NCI-H1092 (cell line): Measurements from ENCODE around the gene FAM3C.

Source experiments
- DNase-seq: peaks from one replicate; lab custom pipeline; 2025; lab: John Stamatoyannopoulos, UW

The FAM3C gene

GRCh38 chr7:121376979-121377378, 19.1 kb downstream of the FAM3C start:
- DNase-seq, result no peak

- no peak for DNase-seq
Measured at GRCh38 chr7:121373177-121373576, 22.9 kb downstream of the FAM3C start.

GRCh38 chr7:121372376-121373010, 23.6 kb downstream of the FAM3C start:
- DNase-seq, result no peak

GRCh38 chr7:121371883-121372282, 24.2 kb downstream of the FAM3C start:
- DNase-seq, result no peak

- no peak for DNase-seq
Measured at GRCh38 chr7:121371367-121371766, 24.7 kb downstream of the FAM3C start.

- DNase-seq, result no peak
Measured at GRCh38 chr7:121369462-121369861, 26.6 kb downstream of the FAM3C start.

GRCh38 chr7:121366852-121367431, 29.2 kb downstream of the FAM3C start:
- no peak for DNase-seq

- DNase-seq, result no peak
Measured at GRCh38 chr7:121360564-121360963, 35.5 kb downstream of the FAM3C start.

- no peak for DNase-seq
Measured at GRCh38 chr7:121355574-121355973, 40.5 kb downstream of the FAM3C start.

GRCh38 chr7:121352323-121352722, 43.8 kb downstream of the FAM3C start:
- no peak for DNase-seq

- DNase-seq, result no peak
Measured at GRCh38 chr7:121351682-121352081, 44.4 kb downstream of the FAM3C start.

- DNase-seq, result no peak
Measured at GRCh38 chr7:121344497-121344896, 51.6 kb downstream of the FAM3C start.

GRCh38 chr7:121344093-121344492, 52.0 kb downstream of the FAM3C start:
- no peak for DNase-seq

GRCh38 chr7:121343302-121343701, 52.8 kb downstream of the FAM3C start:
- no peak for DNase-seq

GRCh38 chr7:121342631-121343030, 53.5 kb downstream of the FAM3C start:
- DNase-seq, result no peak

GRCh38 chr7:121341933-121342332, 54.2 kb downstream of the FAM3C start:
- no peak for DNase-seq

GRCh38 chr7:121339082-121339481, 57.0 kb downstream of the FAM3C start:
- no peak for DNase-seq

- DNase-seq, result no peak
Measured at GRCh38 chr7:121337398-121337797, 58.7 kb downstream of the FAM3C start.

- DNase-seq, result no peak
Measured at GRCh38 chr7:121336579-121336978, 59.5 kb downstream of the FAM3C start.

- no peak for DNase-seq
Measured at GRCh38 chr7:121334875-121335648, 61.0 kb downstream of the FAM3C start.

- DNase-seq, result no peak
Measured at GRCh38 chr7:121334376-121334775, 61.7 kb downstream of the FAM3C start.

- DNase-seq, result no peak
Measured at GRCh38 chr7:121331574-121331973, 64.5 kb downstream of the FAM3C start.

GRCh38 chr7:121331048-121331447, 65.1 kb downstream of the FAM3C start:
- no peak for DNase-seq
